Neuronal stem cell (in vitro differentiated cells): Measurements from ENCODE around the gene RPS27L.
A peak's percentile ranks its signal among the peaks of the same experiment; 100 is the strongest.

Source experiments
- DNase-seq: peaks from one replicate; pipeline ENCODE4 v3.0.0-alpha.2; 2013; ENCODE audit warnings: low spot score
- H2AFZ ChIP-seq: one replicate; pipeline ENCODE4 v1.6.1; 2013; ENCODE audit warnings: mild to moderate bottlenecking, low read length, inconsistent platforms
- H2AK5ac ChIP-seq: 2 replicates; pipeline ENCODE4 v1.6.1; 2013; ENCODE audit warnings: low read depth, mild to moderate bottlenecking, inconsistent platforms, low read length, moderate library complexity, mixed read lengths
- H2BK120ac ChIP-seq: 2 replicates; pipeline ENCODE4 v1.6.1; 2013; ENCODE audit warnings: low read depth, mild to moderate bottlenecking, inconsistent platforms, low read length, moderate library complexity, mixed read lengths
- H2BK12ac ChIP-seq: one replicate; pipeline ENCODE4 v1.6.1; 2013; ENCODE audit warnings: low read length, inconsistent platforms
- H2BK15ac ChIP-seq: 2 replicates; pipeline ENCODE4 v1.6.1; 2013; ENCODE audit warnings: mild to moderate bottlenecking, low read length, inconsistent platforms, mixed read lengths
- H2BK5ac ChIP-seq: one replicate; pipeline ENCODE4 v1.6.1; 2013; ENCODE audit warnings: inconsistent platforms, mild to moderate bottlenecking, low read length, moderate library complexity
- H3K14ac ChIP-seq: one replicate; pipeline ENCODE4 v1.6.1; 2013; ENCODE audit warnings: low read length, inconsistent platforms
- H3K18ac ChIP-seq: 2 replicates; pipeline ENCODE4 v1.6.1; 2013; ENCODE audit warnings: low read length, inconsistent platforms
- H3K23ac ChIP-seq: 2 replicates; pipeline ENCODE4 v1.6.1; 2013; ENCODE audit warnings: low read depth, mild to moderate bottlenecking, mixed read lengths, low read length, inconsistent platforms; ENCODE audit not compliant: poor library complexity
- H3K27ac ChIP-seq: replicated peaks from 3 replicates; pipeline ENCODE4 v1.5.1; 2013; ENCODE audit warnings: low read length, inconsistent platforms
- H3K27me3 ChIP-seq, 3 experiments: 2 replicates each; pipeline ENCODE4 v1.6.1; 2013; ENCODE audit warnings: low read length in 3 of 3, mild to moderate bottlenecking in 2 of 3, inconsistent platforms in 1 of 3, low read depth in 1 of 3, mixed read lengths in 1 of 3, moderate library complexity in 1 of 3; ENCODE audit not compliant: control insufficient read depth in 3 of 3, insufficient read depth in 3 of 3
- H3K36me3 ChIP-seq, 2 donors: replicated peaks in 1 of 2; 2 replicates each; pipeline ENCODE4 v1.6.1; 2013; ENCODE audit warnings: low read length in 2 of 2; ENCODE audit not compliant: control insufficient read depth in 2 of 2, insufficient read depth in 2 of 2
- H3K4ac ChIP-seq: 2 replicates; pipeline ENCODE4 v1.6.1; 2013; ENCODE audit warnings: inconsistent platforms, mild to moderate bottlenecking, low read length, moderate library complexity
- H3K4me1 ChIP-seq, 2 donors: 1 replicate in 1 of 2; 2 replicates in 1 of 2; pipeline ENCODE4 v1.6.1; 2013; ENCODE audit warnings: low read length in 2 of 2, low read depth in 1 of 2; ENCODE audit not compliant: control insufficient read depth in 2 of 2, insufficient read depth in 1 of 2
- H3K4me2 ChIP-seq: one replicate; pipeline ENCODE4 v1.6.1; 2013; ENCODE audit warnings: mild to moderate bottlenecking, low read length, inconsistent platforms; ENCODE audit not compliant: insufficient read depth, poor library complexity, severe bottlenecking
- H3K4me3 ChIP-seq, 2 donors: 2 replicates each; pipeline ENCODE4 v1.5.1; 2013; ENCODE audit warnings: low read length in 2 of 2, mild to moderate bottlenecking in 2 of 2, inconsistent platforms in 1 of 2, moderate library complexity in 1 of 2
- H3K79me1 ChIP-seq: one replicate; pipeline ENCODE4 v1.6.1; 2013; ENCODE audit warnings: low read depth, mild to moderate bottlenecking, inconsistent platforms, low read length, moderate library complexity
- H3K9ac ChIP-seq: one replicate; pipeline ENCODE4 v1.6.1; 2013; ENCODE audit warnings: mild to moderate bottlenecking, low read depth, low read length, inconsistent platforms; ENCODE audit not compliant: poor library complexity
- H3K9me3 ChIP-seq, 2 donors: replicated peaks in 1 of 2; 2 replicates each; pipeline versions ENCODE3 to v1.6.1; 2013; ENCODE audit warnings: low read length in 2 of 2, mild to moderate bottlenecking in 2 of 2, inconsistent platforms in 1 of 2, low read depth in 1 of 2, mixed read lengths in 1 of 2, moderate library complexity in 1 of 2; ENCODE audit not compliant: control insufficient read depth in 2 of 2, insufficient read depth in 1 of 2
- H4K8ac ChIP-seq: one replicate; pipeline ENCODE4 v1.6.1; 2013; ENCODE audit warnings: low read depth, mild to moderate bottlenecking, inconsistent platforms, low read length, moderate library complexity
- H4K91ac ChIP-seq: one replicate; pipeline ENCODE4 v1.6.1; 2013; ENCODE audit warnings: low read length, low read depth, mild to moderate bottlenecking, inconsistent platforms; ENCODE audit not compliant: poor library complexity
- WGBS, 2 donors: extraction: QIAGEN DNeasy Blood & Tissue Kit; methylation state at CpG; one replicate each; pipeline ENCODE4 v1.1.7; 2013; ENCODE audit warnings: missing lambda C conversion rate in 2 of 2, mixed read lengths in 1 of 2; ENCODE audit not compliant: insufficient read length in 2 of 2, insufficient replicate concordance in 1 of 2; ENCODE audit errors: extremely low coverage in 2 of 2; 5-methylcytosine and 5-hydroxymethylcytosine counted together

The RPS27L gene

GRCh38 chr15:63169788-63170187 is 12.5 kb upstream of the RPS27L start:
- no peak overlapping the region for H3K18ac ChIP-seq
- no peak overlapping the region for H3K27ac ChIP-seq
- H3K4me2 ChIP-seq = no peak overlapping the region
- DNase-seq = no peak
- no peaks in the 10 kb centered on the region for H3K79me1 ChIP-seq
- H3K4me3 ChIP-seq = no peak overlapping the region
- H2AK5ac ChIP-seq = peak overlapping the region; percentile 53
- no peak overlapping the region for H2BK5ac ChIP-seq
- H2AFZ ChIP-seq = no peak overlapping the region
- no CpG with 5 or more reads among the region's 2 CpGs for WGBS, 2 donors
- no peak overlapping the region for H2BK120ac ChIP-seq
- H3K14ac ChIP-seq = no peak overlapping the region
- H2BK12ac ChIP-seq = peak overlapping the region; percentile 28
- no peak overlapping the region for H3K4ac ChIP-seq
- H2BK15ac ChIP-seq = peak overlapping the region; percentile 70
- H3K9ac ChIP-seq = no peak overlapping the region
- H3K36me3 ChIP-seq = no peaks in the 10 kb centered on the region
- H3K9me3 ChIP-seq = no peaks in the 10 kb centered on the region
- no peak overlapping the region for H4K8ac ChIP-seq
- H3K27me3 ChIP-seq = no peaks in the 10 kb centered on the region
- H3K23ac ChIP-seq = no peak overlapping the region
- no peak overlapping the region for H4K91ac ChIP-seq
- H3K4me1 ChIP-seq = peaks cover 3 to 12% of the 10 kb centered on the region in 2 donors

- no peak for DNase-seq
- H2BK5ac ChIP-seq = no peak overlapping the region
- no CpG with 5 or more reads among the region's 2 CpGs for WGBS, 2 donors
- no peak overlapping the region for H2AK5ac ChIP-seq
- H3K9ac ChIP-seq = no peak overlapping the region
- no peaks in the 10 kb centered on the region for H3K4me1 ChIP-seq
- H3K4me2 ChIP-seq = no peak overlapping the region
- no peak overlapping the region for H4K91ac ChIP-seq
- no peaks in the 10 kb centered on the region for H3K9me3 ChIP-seq
- no peak overlapping the region for H3K23ac ChIP-seq
- H2BK120ac ChIP-seq = no peak overlapping the region
- H3K4me3 ChIP-seq = no peak overlapping the region
- no peak overlapping the region for H2AFZ ChIP-seq
- no peaks in the 10 kb centered on the region for H3K79me1 ChIP-seq
- no peak overlapping the region for H4K8ac ChIP-seq
- no peak overlapping the region for H3K27ac ChIP-seq
- H3K27me3 ChIP-seq = no peaks in the 10 kb centered on the region
- no peak overlapping the region for H2BK15ac ChIP-seq
- no peak overlapping the region for H3K18ac ChIP-seq
- H3K14ac ChIP-seq = no peak overlapping the region
- no peaks in the 10 kb centered on the region for H3K36me3 ChIP-seq
- H2BK12ac ChIP-seq = no peak overlapping the region
- no peak overlapping the region for H3K4ac ChIP-seq
Measured at GRCh38 chr15:63166219-63166618, 8.9 kb upstream of the RPS27L start.

GRCh38 chr15:63165166-63165859 is 8.0 kb upstream of the RPS27L start:
- Histone ChIP-seq H3K4me1 (no peaks in the 10 kb centered on the region), H2AK5ac (no peak overlapping the region), H3K9ac (no peak overlapping the region), H3K9me3 (no peaks in the 10 kb centered on the region), H3K4me3 (no peak overlapping the region), H3K18ac (no peak overlapping the region), H4K91ac (no peak overlapping the region), H3K4me2 (no peak overlapping the region), H3K14ac (no peak overlapping the region), H4K8ac (no peak overlapping the region), H3K27me3 (no peaks in the 10 kb centered on the region), H3K27ac (no peak overlapping the region), H2BK5ac (no peak overlapping the region), H3K36me3 (no peaks in the 10 kb centered on the region), H2BK15ac (no peak overlapping the region), H2BK12ac (no peak overlapping the region), H2BK120ac (no peak overlapping the region), H3K79me1 (no peaks in the 10 kb centered on the region), H3K23ac (no peak overlapping the region), H2AFZ (no peak overlapping the region), H3K4ac (no peak overlapping the region)
- no peak for DNase-seq
- WGBS, 2 donors = no CpG with 5 or more reads among the region's 6 CpGs

- Histone ChIP-seq H3K4me2 (no peak overlapping the region), H3K79me1 (no peaks in the 10 kb centered on the region), H2AFZ (no peak overlapping the region), H3K14ac (no peak overlapping the region), H3K23ac (no peak overlapping the region), H3K4me1 (peaks cover 0 to 1% of the 10 kb centered on the region in 2 donors), H2BK120ac (no peak overlapping the region), H3K9ac (no peak overlapping the region), H2BK5ac (no peak overlapping the region), H3K27ac (no peak overlapping the region), H2BK15ac (no peak overlapping the region), H3K4me3 (no peak overlapping the region), H3K18ac (no peak overlapping the region), H2BK12ac (no peak overlapping the region), H4K8ac (no peak overlapping the region), H3K4ac (no peak overlapping the region), H3K27me3 (no peaks in the 10 kb centered on the region), H2AK5ac (no peak overlapping the region), H3K9me3 (peaks cover 0 to 2% of the 10 kb centered on the region in 2 donors), H3K36me3 (peaks cover 2% of the 10 kb centered on the region in 2 donors), H4K91ac (no peak overlapping the region)
- DNase-seq = no peak
- no CpG with 5 or more reads among the region's 4 CpGs for WGBS, 2 donors
Measured at GRCh38 chr15:63163217-63163616, 5.9 kb upstream of the RPS27L start.
